Activated T-helper 1 cell treated with anti-CD3 and anti-CD28 coated beads, Interleukin-12 subunit alpha, Interleukin-12 subunit beta, Interleukin-2, Interleukin-4 antibody, amounts not matched to agents 30 ng/mL and 10 ng/mL and 1 ng/mL, durations not matched to agents 14 hours and 24 hours and 36 hours (primary cell): Measurements from ENCODE around the gene AVPR2. TPM values are rescaled to one million over a fixed set of nuclear protein-coding genes. Genes with fewer than 3 reads are reported as not detected.
A peak's percentile ranks its signal among the peaks of the same experiment; 100 is the strongest.

Experiments
- DNase-seq: peaks from one replicate; pipeline ENCODE4 v3.0.0; 2021; ENCODE audit warnings: low spot score
- H3K27ac Mint-ChIP-seq: one replicate; pipeline ENCODE4 v1.8.0; 2021; ENCODE audit warnings: mild to moderate bottlenecking, mixed read lengths
- H3K27me3 Mint-ChIP-seq: one replicate; pipeline ENCODE4 v1.8.0; 2022; ENCODE audit warnings: mild to moderate bottlenecking, moderate library complexity, mixed read lengths; ENCODE audit not compliant: insufficient read depth
- H3K36me3 Mint-ChIP-seq: one replicate; pipeline ENCODE4 v1.8.0; 2021; ENCODE audit warnings: low read depth, mixed read lengths
- H3K4me1 Mint-ChIP-seq: one replicate; pipeline ENCODE4 v1.8.0; 2021; ENCODE audit warnings: low read depth, mixed read lengths
- H3K4me3 Mint-ChIP-seq: one replicate; pipeline ENCODE4 v1.8.0; 2021; ENCODE audit warnings: mild to moderate bottlenecking, moderate library complexity, mixed read lengths
- H3K9me3 Mint-ChIP-seq: one replicate; pipeline ENCODE4 v1.8.0; 2021; ENCODE audit warnings: mixed read lengths
- intact Hi-C: fragments of 100-400 bp; cut with micrococcal nuclease; formaldehyde crosslinking; loops from one replicate; pipeline ENCODE4 v1.15.1; 2024
- total RNA-seq: library from RNA; stranded (reverse); gene quantifications from 2 replicates; pipeline ENCODE4 v1.2.3, GENCODE V29; 2022

Gene AVPR2
- total RNA-seq, 1 donor from 2014 or later = not detected

GRCh38 chrX:153902385-153902784 lies 2.1 kb upstream of the AVPR2 start:
- DNase-seq = no peak
- Mint-ChIP-seq H3K27ac (no peak overlapping the region), H3K4me1 (peaks cover 29% of the 10 kb centered on the region), H3K36me3 (peaks cover 1% of the 10 kb centered on the region), H3K9me3 (no peaks in the 10 kb centered on the region), H3K4me3 (no peak overlapping the region), H3K27me3 (no peaks in the 10 kb centered on the region)
- intact Hi-C loops = loop anchor here (5.0 kb wide), 1 partner anchor 75 kb away; no protein-coding TSS in a partner anchor

DNA sequence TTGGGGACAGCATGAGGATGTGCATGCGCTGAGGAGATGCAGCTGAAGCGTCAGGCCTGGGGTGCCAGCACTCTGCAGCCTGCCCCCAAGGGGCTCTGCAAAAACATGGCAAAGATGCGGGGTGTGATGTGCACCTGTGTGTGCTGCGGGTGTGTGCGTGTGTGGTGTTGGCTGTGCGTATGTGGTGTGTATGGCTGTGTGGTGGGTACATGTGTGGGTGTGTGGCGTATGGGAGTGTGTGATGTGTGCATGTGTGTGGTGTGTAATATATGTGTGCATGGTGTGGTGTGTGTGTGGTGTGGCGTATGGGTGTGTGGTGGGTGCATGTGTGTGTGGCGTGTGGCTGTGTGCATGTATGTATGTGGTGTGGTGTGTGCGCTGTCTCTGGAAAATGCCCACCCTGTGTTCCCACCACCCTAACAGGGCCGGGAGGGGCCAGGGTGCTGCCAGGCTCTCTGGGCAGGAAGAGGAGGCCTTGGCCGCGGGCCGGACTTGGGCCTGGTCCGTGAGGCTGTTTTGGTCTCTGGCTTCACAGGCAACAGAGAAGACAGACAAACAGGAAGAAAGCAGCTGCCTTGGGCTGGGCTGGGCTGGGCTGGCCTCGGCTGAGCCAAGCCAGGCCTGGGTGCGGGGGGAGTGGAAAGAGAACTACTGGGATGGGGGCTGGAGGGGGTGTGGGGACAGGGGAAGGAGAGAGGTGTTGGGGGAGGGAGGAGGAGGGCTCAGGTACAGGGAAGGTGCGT lies 1.1 kb upstream of the AVPR2 start:
- Mint-ChIP-seq H3K9me3 (no peaks in the 10 kb centered on the region), H3K27me3 (no peaks in the 10 kb centered on the region), H3K27ac (peak overlapping the region; percentile 65), H3K36me3 (peaks cover under 1% of the 10 kb centered on the region), H3K4me3 (peak overlapping the region; percentile 39), H3K4me1 (peaks cover 29% of the 10 kb centered on the region)
- intact Hi-C loops = loop anchor here (5.0 kb wide), 1 partner anchor 76 kb away; no protein-coding TSS in a partner anchor
- DNase-seq = no peak

DNA sequence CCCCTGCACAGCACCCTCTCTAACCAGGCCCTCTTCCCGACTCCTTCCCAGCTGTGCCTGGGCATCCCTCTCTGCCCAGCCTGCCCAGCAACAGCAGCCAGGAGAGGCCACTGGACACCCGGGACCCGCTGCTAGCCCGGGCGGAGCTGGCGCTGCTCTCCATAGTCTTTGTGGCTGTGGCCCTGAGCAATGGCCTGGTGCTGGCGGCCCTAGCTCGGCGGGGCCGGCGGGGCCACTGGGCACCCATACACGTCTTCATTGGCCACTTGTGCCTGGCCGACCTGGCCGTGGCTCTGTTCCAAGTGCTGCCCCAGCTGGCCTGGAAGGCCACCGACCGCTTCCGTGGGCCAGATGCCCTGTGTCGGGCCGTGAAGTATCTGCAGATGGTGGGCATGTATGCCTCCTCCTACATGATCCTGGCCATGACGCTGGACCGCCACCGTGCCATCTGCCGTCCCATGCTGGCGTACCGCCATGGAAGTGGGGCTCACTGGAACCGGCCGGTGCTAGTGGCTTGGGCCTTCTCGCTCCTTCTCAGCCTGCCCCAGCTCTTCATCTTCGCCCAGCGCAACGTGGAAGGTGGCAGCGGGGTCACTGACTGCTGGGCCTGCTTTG lies 1.1 kb downstream of the AVPR2 start:
- H3K27me3 Mint-ChIP-seq = no peaks in the 10 kb centered on the region
- intact Hi-C loops = no loop called here
- peaks cover 4% of the 10 kb centered on the region for H3K36me3 Mint-ChIP-seq
- no peak overlapping the region for H3K27ac Mint-ChIP-seq
- no peak for DNase-seq
- no peak overlapping the region for H3K4me3 Mint-ChIP-seq
- H3K9me3 Mint-ChIP-seq = no peaks in the 10 kb centered on the region
- peaks cover 27% of the 10 kb centered on the region for H3K4me1 Mint-ChIP-seq

GRCh38 chrX:153906126-153906917 lies 1.8 kb downstream of the AVPR2 start:
- no peak for DNase-seq
- intact Hi-C loops = no loop called here
- peaks cover 4% of the 10 kb centered on the region for H3K36me3 Mint-ChIP-seq
- no peaks in the 10 kb centered on the region for H3K27me3 Mint-ChIP-seq
- H3K27ac Mint-ChIP-seq = no peak overlapping the region
- H3K4me1 Mint-ChIP-seq = peaks cover 19% of the 10 kb centered on the region
- H3K9me3 Mint-ChIP-seq = no peaks in the 10 kb centered on the region
- no peak overlapping the region for H3K4me3 Mint-ChIP-seq

GRCh38 chrX:153907456-153907855 lies 3.0 kb downstream of the AVPR2 start:
- no peak for DNase-seq
- Mint-ChIP-seq H3K9me3 (no peaks in the 10 kb centered on the region), H3K27ac (no peak overlapping the region), H3K27me3 (no peaks in the 10 kb centered on the region), H3K36me3 (peaks cover 6% of the 10 kb centered on the region), H3K4me3 (no peak overlapping the region), H3K4me1 (peaks cover 12% of the 10 kb centered on the region)
- intact Hi-C loops = no loop called here

DNA sequence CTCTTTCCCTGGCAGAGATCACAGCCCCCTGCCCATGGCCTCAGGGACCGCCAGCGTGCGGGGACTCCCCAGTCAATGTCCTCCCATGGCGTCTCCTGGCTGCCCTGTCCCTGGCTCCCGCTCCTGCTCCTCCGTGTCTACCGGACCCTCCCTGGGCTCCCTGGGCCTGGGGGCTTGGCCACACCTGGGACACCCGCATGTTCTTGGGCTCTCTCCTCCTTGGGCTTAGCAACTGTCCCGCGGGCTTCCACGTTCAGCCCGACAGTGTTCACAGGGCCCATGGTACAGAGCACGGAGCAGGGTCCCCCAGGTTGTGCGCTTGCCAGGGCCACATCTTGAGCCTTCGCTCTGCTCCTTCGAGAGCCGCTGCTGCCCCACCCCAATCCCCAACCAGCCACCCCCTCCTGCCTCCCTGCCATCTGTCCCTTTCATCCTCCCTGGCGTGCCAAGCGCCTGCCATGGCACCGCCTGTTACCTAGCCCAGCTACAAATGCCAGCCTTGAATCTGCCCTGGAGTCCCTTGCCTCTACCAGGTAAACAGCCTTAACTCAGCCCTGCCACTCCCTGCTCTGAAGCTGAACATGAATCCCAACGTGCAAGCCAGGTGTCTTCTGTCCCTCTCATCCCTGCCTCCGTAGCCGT lies 3.9 kb downstream of the AVPR2 start:
- intact Hi-C loops = no loop called here
- Mint-ChIP-seq H3K4me3 (no peak overlapping the region), H3K27me3 (no peaks in the 10 kb centered on the region), H3K9me3 (no peaks in the 10 kb centered on the region), H3K27ac (no peak overlapping the region), H3K36me3 (peaks cover 6% of the 10 kb centered on the region), H3K4me1 (peaks cover 8% of the 10 kb centered on the region)
- no peak for DNase-seq

- no peaks in the 10 kb centered on the region for H3K4me1 Mint-ChIP-seq
- H3K27me3 Mint-ChIP-seq = no peaks in the 10 kb centered on the region
- DNase-seq = no peak
- intact Hi-C loops = no loop called here
- H3K9me3 Mint-ChIP-seq = no peaks in the 10 kb centered on the region
- H3K36me3 Mint-ChIP-seq = peaks cover 6% of the 10 kb centered on the region
- no peak overlapping the region for H3K4me3 Mint-ChIP-seq
- no peak overlapping the region for H3K27ac Mint-ChIP-seq
Measured at GRCh38 chrX:153909024-153909979, 4.8 kb downstream of the AVPR2 start.

DNA sequence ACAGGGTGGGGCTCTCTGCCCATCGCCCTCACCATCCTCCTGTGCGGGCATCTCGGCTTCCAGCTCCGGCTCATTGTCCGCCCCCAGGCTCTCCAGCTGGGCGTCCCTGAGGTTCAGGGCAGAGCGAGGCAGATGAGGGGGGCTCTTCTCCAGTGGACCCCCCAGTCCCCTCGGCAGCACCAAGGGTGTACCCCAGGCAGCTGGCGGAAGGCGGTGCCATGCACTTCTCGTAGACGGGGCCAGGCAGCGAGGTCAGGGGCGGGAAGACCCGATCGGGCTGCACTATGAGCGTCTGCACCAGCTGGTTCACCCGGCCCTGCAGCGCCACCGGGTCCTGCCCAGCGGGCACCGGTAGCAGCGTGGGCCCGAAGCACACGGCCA lies 5.5 kb downstream of the AVPR2 start:
- H3K27ac Mint-ChIP-seq = no peak overlapping the region
- intact Hi-C loops = no loop called here
- H3K9me3 Mint-ChIP-seq = no peaks in the 10 kb centered on the region
- H3K27me3 Mint-ChIP-seq = no peaks in the 10 kb centered on the region
- H3K4me1 Mint-ChIP-seq = no peaks in the 10 kb centered on the region
- H3K36me3 Mint-ChIP-seq = peaks cover 6% of the 10 kb centered on the region
- no peak for DNase-seq
- H3K4me3 Mint-ChIP-seq = no peak overlapping the region

GRCh38 chrX:153910446-153910845 lies 6.0 kb downstream of the AVPR2 start:
- Mint-ChIP-seq H3K27me3 (no peaks in the 10 kb centered on the region), H3K4me1 (no peaks in the 10 kb centered on the region), H3K9me3 (no peaks in the 10 kb centered on the region), H3K27ac (no peak overlapping the region), H3K36me3 (peaks cover 6% of the 10 kb centered on the region), H3K4me3 (no peak overlapping the region)
- intact Hi-C loops = no loop called here
- no peak for DNase-seq

DNA sequence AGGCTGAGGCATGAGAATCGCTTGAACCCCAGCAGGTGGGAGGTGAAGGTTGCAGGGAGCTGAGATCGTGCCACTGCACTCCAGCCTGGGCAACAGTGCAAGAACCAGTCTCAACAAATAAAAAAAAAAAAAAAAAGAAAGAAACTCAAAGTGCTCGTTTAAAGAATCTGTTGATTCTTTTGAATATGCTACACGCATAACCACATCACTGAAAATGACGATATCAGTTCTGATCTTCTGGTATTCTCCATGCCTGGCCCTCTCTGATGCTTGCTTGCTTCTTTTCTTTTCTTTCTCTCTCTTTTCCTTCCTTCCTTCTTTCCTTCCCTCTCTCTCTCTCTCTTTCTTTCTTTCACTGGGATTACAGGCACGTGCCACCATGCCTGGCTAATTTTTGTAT lies 7.3 kb downstream of the AVPR2 start:
- Mint-ChIP-seq H3K9me3 (no peaks in the 10 kb centered on the region), H3K27me3 (no peaks in the 10 kb centered on the region), H3K4me3 (no peak overlapping the region), H3K27ac (peak overlapping the region; percentile 23), H3K36me3 (peaks cover 13% of the 10 kb centered on the region), H3K4me1 (no peaks in the 10 kb centered on the region)
- intact Hi-C loops = no loop called here
- no peak for DNase-seq

DNA sequence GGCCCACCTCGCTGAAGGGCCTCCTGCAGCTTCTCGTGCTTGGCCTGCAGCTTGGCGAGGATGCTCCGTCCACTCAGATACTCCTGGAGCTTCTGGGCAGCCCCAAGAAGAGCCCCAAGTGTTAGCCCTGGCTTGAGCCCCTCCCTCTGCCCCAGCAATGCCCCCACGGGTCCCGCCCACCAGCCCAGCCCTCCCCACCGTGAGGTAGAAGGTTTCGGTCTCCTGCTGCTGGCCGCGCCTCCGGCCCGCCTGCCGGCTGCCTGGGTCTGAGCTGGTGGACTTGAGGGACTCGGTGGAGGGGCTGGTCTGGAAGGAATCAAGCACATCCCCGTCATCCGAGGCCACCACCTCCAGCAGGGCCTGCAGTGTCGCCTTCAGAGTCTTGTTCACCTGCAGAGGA lies 8.7 kb downstream of the AVPR2 start:
- H3K4me3 Mint-ChIP-seq = no peak overlapping the region
- H3K27ac Mint-ChIP-seq = no peak overlapping the region
- peaks cover 16% of the 10 kb centered on the region for H3K36me3 Mint-ChIP-seq

DNA sequence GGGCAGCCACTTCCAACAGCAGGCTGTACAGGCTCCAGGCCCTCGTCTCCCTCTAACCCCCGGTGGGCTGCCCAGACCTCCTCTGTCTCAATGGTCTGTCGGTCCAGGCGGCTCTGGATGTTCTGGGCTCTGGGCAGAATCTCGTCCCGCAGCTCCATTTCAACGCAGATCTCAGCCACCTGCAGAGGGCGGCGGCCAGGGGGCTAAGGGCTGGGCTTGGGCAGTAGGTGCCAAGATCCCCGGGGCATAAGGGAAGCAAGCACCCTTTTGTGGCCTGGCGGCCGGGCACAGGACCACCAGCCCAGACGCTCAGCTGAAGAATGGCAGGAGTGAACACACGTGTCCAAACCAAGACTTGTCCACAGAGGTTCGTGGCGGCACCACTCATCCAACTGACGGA lies 9.2 kb downstream of the AVPR2 start:
- intact Hi-C loops = no loop called here
- H3K27me3 Mint-ChIP-seq = no peaks in the 10 kb centered on the region
- no peaks in the 10 kb centered on the region for H3K4me1 Mint-ChIP-seq
- H3K4me3 Mint-ChIP-seq = no peak overlapping the region
- DNase-seq = no peak
- H3K36me3 Mint-ChIP-seq = peaks cover 14% of the 10 kb centered on the region
- H3K9me3 Mint-ChIP-seq = no peaks in the 10 kb centered on the region
- no peak overlapping the region for H3K27ac Mint-ChIP-seq

More for the DNA sequence above, 8.7 kb downstream of the AVPR2 start:
- DNase-seq = no peak
- intact Hi-C loops = no loop called here
- no peaks in the 10 kb centered on the region for H3K9me3 Mint-ChIP-seq
- H3K27me3 Mint-ChIP-seq = no peaks in the 10 kb centered on the region
- H3K4me1 Mint-ChIP-seq = no peaks in the 10 kb centered on the region
